GM12878 (cell line): ENCODE data around the gene ROBO4. TPM values are rescaled to one million over a fixed set of nuclear protein-coding genes. Genes with fewer than 3 reads are reported as not detected.

ENCODE experiments used
- ATAC-seq: fragments of 200-7000 bp; cut with Tn5 transposase; 3 replicates; pipeline ENCODE4 v1.9.1; 2020; ENCODE audit warnings: mild to moderate bottlenecking, moderate library complexity
- BruUV-seq: library from RNA; stranded (reverse); fragments of 400-500 nt; replicated peaks from 2 replicates; lab custom pipeline; 2021; lab: Mats Ljungman, UMichigan
- CTCF ChIA-PET: fragments of 300-600 bp; sonication (Branson Sonifier 250); formaldehyde crosslinking; extraction: SDS; loops from one replicate; lab custom pipeline; 2021; ENCODE audit warnings: inconsistent platforms; lab: Yijun Ruan, JAX
- POLR2A ChIA-PET: fragments of 350-600 bp; formaldehyde crosslinking; extraction: SDS; loops from one replicate; lab custom pipeline; 2021; ENCODE audit warnings: inconsistent platforms; lab: Charles Lee
- RAD21 ChIA-PET: fragments of 300-600 bp; sonication (Branson Sonifier 250); formaldehyde crosslinking; loops from one replicate; lab custom pipeline; 2023; ENCODE audit warnings: antibody characterized with exemption; ENCODE audit not compliant: unreplicated experiment; lab: Charles Lee
- SMC1A ChIA-PET: fragments of 300-600 bp; sonication (Branson Sonifier 250); formaldehyde crosslinking; loops from one replicate; lab custom pipeline; 2023; ENCODE audit not compliant: unreplicated experiment, uncharacterized antibody; lab: Charles Lee
- DNase-seq: peaks from one replicate; pipeline ENCODE4 v3.0.0-alpha.2; 2011; ENCODE audit warnings: low read depth, low spot score
- FAIRE-seq: peaks from 3 replicates; lab custom pipeline; 2011; peaks lifted over from hg19 to GRCh38; lab: Jason Lieb, UNC
- H2AFZ ChIP-seq: 2 replicates; pipeline ENCODE4 v1.6.0; 2011; ENCODE audit warnings: low read depth, low read length, control low read depth; ENCODE audit not compliant: control insufficient read depth
- H3K27ac ChIP-seq: 2 replicates; pipeline ENCODE4 v1.5.1; 2011; ENCODE audit warnings: control low read depth; ENCODE audit not compliant: control insufficient read depth, insufficient read depth
- H3K27me3 ChIP-seq, 2 experiments: replicated peaks in 1 of 2; 2 replicates each; pipeline versions ENCODE4 v1.6.0 to v1.6.1; 2011; ENCODE audit warnings: low read length in 1 of 2; ENCODE audit not compliant: control insufficient read depth in 2 of 2, insufficient read depth in 2 of 2
- H3K36me3 ChIP-seq, 2 experiments: 2 replicates each; pipeline ENCODE4 v1.5.1; 2011; ENCODE audit warnings: low read length in 1 of 2; ENCODE audit not compliant: control insufficient read depth in 2 of 2, insufficient read depth in 2 of 2
- H3K4me1 ChIP-seq: 2 replicates; pipeline ENCODE4 v1.6.1; 2011; ENCODE audit warnings: mild to moderate bottlenecking, low read length, moderate library complexity, mixed read lengths; ENCODE audit not compliant: control insufficient read depth, insufficient read depth
- H3K4me2 ChIP-seq: 2 replicates; pipeline ENCODE4 v1.6.0; 2011; ENCODE audit warnings: control low read depth; ENCODE audit not compliant: control insufficient read depth, insufficient read depth
- H3K4me3 ChIP-seq: fragments of 200-600 bp; sonication (generic); 2 replicates; pipeline ENCODE4 v1.5.1; 2016
- H3K79me2 ChIP-seq: 2 replicates; pipeline ENCODE4 v1.6.0; 2011; ENCODE audit warnings: low read length; ENCODE audit not compliant: control insufficient read depth, insufficient read depth
- H3K9ac ChIP-seq: 2 replicates; pipeline ENCODE4 v1.8.0; 2011; ENCODE audit warnings: low read length, control low read depth, mixed read lengths; ENCODE audit not compliant: control insufficient read depth, insufficient read depth
- H3K9me3 ChIP-seq: replicated peaks from 3 replicates; pipeline ENCODE4 v1.5.1; 2011; ENCODE audit warnings: mild to moderate bottlenecking, low read length; ENCODE audit not compliant: control insufficient read depth, insufficient read depth
- H4K20me1 ChIP-seq: 2 replicates; pipeline ENCODE4 v1.6.0; 2011; ENCODE audit not compliant: control insufficient read depth, insufficient read depth
- BRCA1 ChIP-seq: IDR thresholded peaks from 2 replicates; pipeline ENCODE4 v1.6.1; 2011; ENCODE audit warnings: low read depth, low read length, improper control_type of control experiment
- EED ChIP-seq: sonication (generic); IDR thresholded peaks from 2 replicates; pipeline ENCODE4 v1.6.1; 2016; ENCODE audit warnings: antibody characterized with exemption, low read depth
- ETV6 ChIP-seq, 2 experiments: fragments of 450-650 bp in 1 of 2; IDR thresholded peaks in 1 of 2; conservative IDR thresholded peaks in 1 of 2; 2 replicates each; pipeline ENCODE4 v1.6.1; 2014; ENCODE audit warnings: antibody characterized with exemption in 1 of 2, borderline replicate concordance in 1 of 2, low read depth in 1 of 2, mild to moderate bottlenecking in 1 of 2, moderate library complexity in 1 of 2
- EZH2 ChIP-seq: IDR thresholded peaks from 2 replicates; pipeline ENCODE4 v1.6.1; 2012; ENCODE audit warnings: low read depth, mild to moderate bottlenecking, control low read depth, inconsistent platforms, low read length, borderline replicate concordance; ENCODE audit not compliant: control insufficient read depth
- FOXK2 ChIP-seq: fragments of 450-650 bp; IDR thresholded peaks from 2 replicates; pipeline ENCODE4 v1.6.1; 2017; ENCODE audit warnings: mild to moderate bottlenecking, moderate library complexity
- MEF2A ChIP-seq: IDR thresholded peaks from 2 replicates; pipeline ENCODE4 v1.6.1; 2011; ENCODE audit warnings: low read depth, mild to moderate bottlenecking, low read length, moderate library complexity; ENCODE audit not compliant: insufficient read depth
- NFIC ChIP-seq: IDR thresholded peaks from 2 replicates; pipeline ENCODE4 v1.6.1; 2012; ENCODE audit warnings: low read depth, mild to moderate bottlenecking, inconsistent platforms, low read length, moderate library complexity
- NR2C1 ChIP-seq: fragments of 450-650 bp; IDR thresholded peaks from 2 replicates; pipeline ENCODE4 v1.6.1; 2017; ENCODE audit warnings: antibody characterized with exemption, mild to moderate bottlenecking, moderate library complexity
- PAX5 ChIP-seq: IDR thresholded peaks from 2 replicates; pipeline ENCODE4 v1.6.1; 2011; ENCODE audit warnings: low read depth, low read length, borderline replicate concordance
- RUNX3 ChIP-seq: IDR thresholded peaks from 2 replicates; pipeline ENCODE4 v1.6.1; 2012; ENCODE audit warnings: low read length, inconsistent platforms
- SMC3 ChIP-seq: IDR thresholded peaks from 2 replicates; pipeline ENCODE4 v1.6.1; 2011; ENCODE audit warnings: low read length, improper control_type of control experiment, borderline replicate concordance
- WGBS: methylation state at CpG from one replicate; pipeline ENCODE4 v1.1.6; 2016; ENCODE audit warnings: low lambda C conversion rate; ENCODE audit not compliant: insufficient replicate concordance, insufficient coverage; ENCODE audit errors: missing lambda C conversion rate; 5-methylcytosine and 5-hydroxymethylcytosine counted together
- in situ Hi-C: fragments of 300-500 bp; cut with MboI; formaldehyde crosslinking; loops from 9 replicates; pipeline ENCODE4 v1.14.3; 2018; ENCODE audit warnings: mixed read lengths
- intact Hi-C: fragments of 100-400 bp; cut with micrococcal nuclease; formaldehyde crosslinking; loops from one replicate; pipeline ENCODE4 v1.14.2; 2022; ENCODE audit not compliant: unreplicated experiment
- polyA plus RNA-seq, 11 experiments: library from polyadenylated mRNA; depleted of rRNA in 4 of 11; unstranded in 6 of 11; stranded (reverse) in 5 of 11; fragments of >200 nt; fragmentation: Nextera tagmentation in 4 of 11; fragmentation: Illumina TruSeq in 1 of 11; extraction: Ambion mirVana in 4 of 11; extraction: Trizol in 1 of 11; gene quantifications; 1 replicate in 1 of 11; 2 replicates in 10 of 11; pipeline versions ENCODE4 v1.2.1 to v1.2.3, GENCODE V29; 2011 to 2016; ENCODE audit warnings: inconsistent platforms in 2 of 11, missing spikeins in 2 of 11, low read depth in 1 of 11
- total RNA-seq, 4 experiments: library from RNA; depleted of rRNA in 3 of 4; stranded (reverse); fragments of >200 nt in 3 of 4; fragmentation: Illumina TruSeq in 1 of 4; extraction: Trizol in 1 of 4; gene quantifications; 2 replicates each; pipeline versions ENCODE4 v1.2.1 to v1.2.3, GENCODE V29; 2013 to 2021
- TF ChIP-seq, protein P1 (sequence below): IDR thresholded peaks from 2 replicates; pipeline ENCODE4 v1.6.1; 2011; ENCODE audit warnings: low read depth, low read length, improper control_type of control experiment, borderline replicate concordance

Gene ROBO4
- total and polyA plus RNA-seq, 10 of the 15 experiments (the other 5 are each of a cell fraction or from before 2014, with no cell fraction given) = not detected

DNA sequence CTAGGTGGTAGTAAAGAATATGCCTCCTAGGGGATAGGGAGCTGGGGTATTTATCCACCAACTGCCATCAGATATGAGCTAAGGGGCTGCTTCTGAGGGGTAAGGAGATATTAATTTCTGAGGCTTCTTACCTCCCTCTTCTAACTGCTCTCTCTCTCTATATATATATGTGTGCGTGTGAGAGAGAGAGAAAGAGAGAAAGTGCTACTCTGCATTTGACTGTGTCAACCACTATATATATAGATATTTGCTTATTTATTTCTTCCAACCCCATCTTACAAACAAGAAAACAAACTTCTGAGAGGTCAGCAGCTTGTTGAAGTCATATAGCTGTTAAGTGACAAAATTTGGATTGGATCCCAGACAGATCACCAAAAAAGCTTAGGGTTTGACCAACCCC lies 44.0 kb upstream of the ROBO4 start:
- in situ Hi-C loops = no loop called here
- H3K79me2 ChIP-seq = no peaks in the 10 kb centered on the region

More for the DNA sequence above, 44.0 kb upstream of the ROBO4 start:
- POLR2A ChIA-PET = no interaction called here
- H3K4me1 ChIP-seq = no peaks in the 10 kb centered on the region
- intact Hi-C loops = no loop called here
- H3K4me2 ChIP-seq = no peak overlapping the region
- H3K27ac ChIP-seq = no peak overlapping the region
- H4K20me1 ChIP-seq = no peaks in the 10 kb centered on the region
- DNase-seq (no peak), FAIRE-seq (no peak), ATAC-seq (no peak)
- RAD21 ChIA-PET = no interaction called here
- CTCF ChIA-PET = interaction anchor here (0.6 to 1.5 kb wide), 4 partner anchors 12 to 427 kb away, joined by 3 to 4 read pairs (median 3); partner anchors contain the start of gene CCDC15
- no peak overlapping the region for H3K4me3 ChIP-seq
- H3K9ac ChIP-seq = no peak overlapping the region
- BruUV-seq = no TSS peak
- SMC1A ChIA-PET = interaction anchor here (1.2 to 1.3 kb wide), 2 partner anchors 15 to 404 kb away, joined by 3 to 4 read pairs; no protein-coding TSS in a partner anchor
- no peaks in the 10 kb centered on the region for H3K36me3 ChIP-seq
- TF ChIP-seq EZH2 (no peak), RUNX3 (0 out of 2 replicates have a peak, but pooled peaks have one; percentile 13), ETV6 (conservative IDR thresholded peaks at IDR 0.05 in 1 of 2, IDR thresholded peaks at IDR 0.05 in 1 of 2; ENCODE audit: borderline replicate concordance in 1 of 2, low read depth in 1 of 2) (no peak), BRCA1 (no peak), EED (no peak), SMC3 (no peak), NFIC (no peak), MEF2A (0 out of 2 replicates have a peak, but pooled peaks have one; percentile 45), NR2C1 (no peak), PAX5 (no peak), FOXK2 (no peak)
- TF ChIP-seq, protein P1, sequence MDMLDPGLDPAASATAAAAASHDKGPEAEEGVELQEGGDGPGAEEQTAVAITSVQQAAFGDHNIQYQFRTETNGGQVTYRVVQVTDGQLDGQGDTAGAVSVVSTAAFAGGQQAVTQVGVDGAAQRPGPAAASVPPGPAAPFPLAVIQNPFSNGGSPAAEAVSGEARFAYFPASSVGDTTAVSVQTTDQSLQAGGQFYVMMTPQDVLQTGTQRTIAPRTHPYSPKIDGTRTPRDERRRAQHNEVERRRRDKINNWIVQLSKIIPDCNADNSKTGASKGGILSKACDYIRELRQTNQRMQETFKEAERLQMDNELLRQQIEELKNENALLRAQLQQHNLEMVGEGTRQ = no peak
- H2AFZ ChIP-seq = no peak overlapping the region
- H3K27me3 ChIP-seq = peaks cover 0 to under 1% of the 10 kb centered on the region in 2 experiments; a peak in 3 of 4 replicates
- H3K9me3 ChIP-seq = no peaks in the 10 kb centered on the region; the same call in 2 of the 3 replicates
- WGBS = 0% methylated on average over 1 of the region's 1 CpG
